ENCODE results near the gene SCOC. TPM values are rescaled to one million over a fixed set of nuclear protein-coding genes. Genes with fewer than 3 reads are reported as not detected.

The SCOC gene
- total and polyA plus RNA-seq, 4 donors, result 68.0 to 251 (median 176) TPM

- H3K36me3 ChIP-seq (ENCODE audit: control insufficient read depth, insufficient read depth, low read length), result no peaks in the 10 kb centered on the region
- H3K9me3 ChIP-seq (ENCODE audit: control insufficient read depth, insufficient read depth, low read length), result no peaks in the 10 kb centered on the region
- no peak for DNase-seq (ENCODE audit: low read depth in 4 of 6, low spot score in 6 of 6)
- peaks cover 5% of the 10 kb centered on the region for H3K27me3 ChIP-seq (ENCODE audit: control insufficient read depth, insufficient read depth, low read length)
- WGBS (ENCODE audit: insufficient coverage), result no CpG with 5 or more reads among the region's 1 CpG
- H3K4me1 ChIP-seq (ENCODE audit: control insufficient read depth, insufficient read depth, low read length), result peaks cover 3% of the 10 kb centered on the region
- H3K4me3 ChIP-seq (ENCODE audit: low read depth, low read length), result no peak overlapping the region
- no peak overlapping the region for H3K27ac ChIP-seq (ENCODE audit: low read depth, low read length)
Observed at GRCh38 chr4:140342620-140343019, 30.8 kb upstream of the SCOC start.

GRCh38 chr4:140343303-140343702, 30.1 kb upstream of the SCOC start:
- no peak overlapping the region for H3K27ac ChIP-seq (ENCODE audit: low read depth, low read length)
- no peaks in the 10 kb centered on the region for H3K9me3 ChIP-seq (ENCODE audit: control insufficient read depth, insufficient read depth, low read length)
- DNase-seq (ENCODE audit: low read depth in 4 of 6, low spot score in 6 of 6), result peak in 2 of 6 donors; percentile 28 to 34
- H3K4me3 ChIP-seq (ENCODE audit: low read depth, low read length), result no peak overlapping the region
- peaks cover 5% of the 10 kb centered on the region for H3K27me3 ChIP-seq (ENCODE audit: control insufficient read depth, insufficient read depth, low read length)
- 15% methylated on average over 3 of the region's 5 CpGs for WGBS (ENCODE audit: insufficient coverage)
- peaks cover 3% of the 10 kb centered on the region for H3K4me1 ChIP-seq (ENCODE audit: control insufficient read depth, insufficient read depth, low read length)
- H3K36me3 ChIP-seq (ENCODE audit: control insufficient read depth, insufficient read depth, low read length), result no peaks in the 10 kb centered on the region

- Histone ChIP-seq H3K36me3 (ENCODE audit: control insufficient read depth, insufficient read depth, low read length) (no peaks in the 10 kb centered on the region), H3K27ac (ENCODE audit: low read depth, low read length) (no peak overlapping the region), H3K9me3 (ENCODE audit: control insufficient read depth, insufficient read depth, low read length) (no peaks in the 10 kb centered on the region), H3K4me1 (ENCODE audit: control insufficient read depth, insufficient read depth, low read length) (peaks cover 3% of the 10 kb centered on the region), H3K27me3 (ENCODE audit: control insufficient read depth, insufficient read depth, low read length) (peaks cover 5% of the 10 kb centered on the region), H3K4me3 (ENCODE audit: low read depth, low read length) (no peak overlapping the region)
- no peak for DNase-seq (ENCODE audit: low read depth in 4 of 6, low spot score in 6 of 6)
- no CpG with 5 or more reads among the region's 3 CpGs for WGBS (ENCODE audit: insufficient coverage)
Observed at GRCh38 chr4:140344101-140344500, 29.3 kb upstream of the SCOC start.

DNA sequence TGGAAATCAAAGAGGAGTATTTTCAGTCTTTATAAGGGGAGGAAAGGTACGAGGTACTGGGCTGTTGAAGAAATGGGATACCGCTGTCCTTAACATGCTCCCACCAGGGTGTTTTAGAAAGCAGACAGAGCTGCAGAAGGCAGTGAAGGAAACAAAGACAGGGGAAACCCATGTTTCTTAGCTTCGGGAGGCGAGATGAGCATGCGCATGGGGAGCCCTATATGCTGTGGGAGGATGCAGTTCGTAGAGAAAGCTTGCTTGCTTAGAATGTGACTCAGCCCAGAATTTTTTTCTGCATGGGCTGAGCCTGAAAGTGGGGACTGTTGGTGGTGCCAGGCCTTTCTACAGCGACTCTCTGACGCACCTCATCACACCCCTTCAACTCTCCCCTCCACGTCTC, 28.8 kb upstream of the SCOC start:
- no peaks in the 10 kb centered on the region for H3K9me3 ChIP-seq (ENCODE audit: control insufficient read depth, insufficient read depth, low read length)
- DNase-seq (ENCODE audit: low read depth in 4 of 6, low spot score in 6 of 6), result peak in 2 of 6 donors; percentile 86 to 88
- peaks cover 5% of the 10 kb centered on the region for H3K27me3 ChIP-seq (ENCODE audit: control insufficient read depth, insufficient read depth, low read length)
- peaks cover 3% of the 10 kb centered on the region for H3K4me1 ChIP-seq (ENCODE audit: control insufficient read depth, insufficient read depth, low read length)
- no peak overlapping the region for H3K27ac ChIP-seq (ENCODE audit: low read depth, low read length)
- no peak overlapping the region for H3K4me3 ChIP-seq (ENCODE audit: low read depth, low read length)
- no peaks in the 10 kb centered on the region for H3K36me3 ChIP-seq (ENCODE audit: control insufficient read depth, insufficient read depth, low read length)
- WGBS (ENCODE audit: insufficient coverage), result 71% methylated on average over 4 of the region's 9 CpGs

DNA sequence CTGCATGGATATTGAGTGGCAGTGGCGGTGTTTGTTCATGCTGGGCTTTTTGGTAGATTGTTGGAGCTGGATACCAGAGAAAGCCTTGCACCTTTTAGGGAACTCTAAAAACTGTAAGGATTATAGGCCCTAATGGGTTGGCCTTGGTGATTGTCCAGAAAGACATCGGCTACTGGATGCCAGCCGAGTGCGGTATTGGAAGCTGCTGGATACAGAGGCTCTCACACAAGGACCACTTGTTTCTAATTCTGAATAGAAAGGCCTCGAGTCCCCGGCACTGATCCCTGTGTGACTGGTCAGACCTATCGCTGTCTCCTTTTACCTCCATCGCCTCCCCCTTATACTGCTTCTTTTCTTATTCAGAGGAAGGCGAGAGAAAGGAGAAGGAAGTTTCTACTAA, 27.3 kb upstream of the SCOC start:
- WGBS (ENCODE audit: insufficient coverage), result 78% methylated on average over 4 of the region's 9 CpGs
- H3K4me1 ChIP-seq (ENCODE audit: control insufficient read depth, insufficient read depth, low read length), result peaks cover 9% of the 10 kb centered on the region
- DNase-seq (ENCODE audit: low read depth in 4 of 6, low spot score in 6 of 6), result peak in 1 of 6 donors; percentile 59
- no peak overlapping the region for H3K4me3 ChIP-seq (ENCODE audit: low read depth, low read length)
- peaks cover 5% of the 10 kb centered on the region for H3K27me3 ChIP-seq (ENCODE audit: control insufficient read depth, insufficient read depth, low read length)
- H3K36me3 ChIP-seq (ENCODE audit: control insufficient read depth, insufficient read depth, low read length), result no peaks in the 10 kb centered on the region
- H3K27ac ChIP-seq (ENCODE audit: low read depth, low read length), result no peak overlapping the region
- no peaks in the 10 kb centered on the region for H3K9me3 ChIP-seq (ENCODE audit: control insufficient read depth, insufficient read depth, low read length)

DNA sequence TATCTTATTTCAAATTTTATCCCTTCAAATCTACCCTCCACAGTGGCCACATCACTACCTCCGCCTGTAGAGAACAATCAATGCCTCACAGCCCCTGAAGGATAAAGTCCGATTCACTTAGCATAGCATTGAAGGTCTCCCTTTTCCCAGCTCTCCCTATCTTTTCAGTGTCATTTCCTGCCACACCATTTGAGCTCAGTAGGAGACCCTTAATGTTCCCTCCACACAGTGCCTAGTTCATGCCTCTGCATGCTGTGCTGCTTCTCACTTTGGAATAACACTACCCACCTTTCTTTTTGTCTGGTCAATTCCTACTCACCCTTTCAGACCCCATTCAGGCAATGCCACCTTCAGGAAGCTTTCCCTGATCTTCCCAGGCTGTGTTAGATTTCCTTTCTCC, 23.6 kb upstream of the SCOC start:
- WGBS (ENCODE audit: insufficient coverage), result 79% methylated on average over 2 of the region's 2 CpGs
- DNase-seq (ENCODE audit: low read depth in 4 of 6, low spot score in 6 of 6), result no peak
- Histone ChIP-seq H3K9me3 (ENCODE audit: control insufficient read depth, insufficient read depth, low read length) (no peaks in the 10 kb centered on the region), H3K4me3 (ENCODE audit: low read depth, low read length) (no peak overlapping the region), H3K27me3 (ENCODE audit: control insufficient read depth, insufficient read depth, low read length) (peaks cover 6% of the 10 kb centered on the region), H3K36me3 (ENCODE audit: control insufficient read depth, insufficient read depth, low read length) (no peaks in the 10 kb centered on the region), H3K4me1 (ENCODE audit: control insufficient read depth, insufficient read depth, low read length) (peaks cover 15% of the 10 kb centered on the region), H3K27ac (ENCODE audit: low read depth, low read length) (no peak overlapping the region)

DNA sequence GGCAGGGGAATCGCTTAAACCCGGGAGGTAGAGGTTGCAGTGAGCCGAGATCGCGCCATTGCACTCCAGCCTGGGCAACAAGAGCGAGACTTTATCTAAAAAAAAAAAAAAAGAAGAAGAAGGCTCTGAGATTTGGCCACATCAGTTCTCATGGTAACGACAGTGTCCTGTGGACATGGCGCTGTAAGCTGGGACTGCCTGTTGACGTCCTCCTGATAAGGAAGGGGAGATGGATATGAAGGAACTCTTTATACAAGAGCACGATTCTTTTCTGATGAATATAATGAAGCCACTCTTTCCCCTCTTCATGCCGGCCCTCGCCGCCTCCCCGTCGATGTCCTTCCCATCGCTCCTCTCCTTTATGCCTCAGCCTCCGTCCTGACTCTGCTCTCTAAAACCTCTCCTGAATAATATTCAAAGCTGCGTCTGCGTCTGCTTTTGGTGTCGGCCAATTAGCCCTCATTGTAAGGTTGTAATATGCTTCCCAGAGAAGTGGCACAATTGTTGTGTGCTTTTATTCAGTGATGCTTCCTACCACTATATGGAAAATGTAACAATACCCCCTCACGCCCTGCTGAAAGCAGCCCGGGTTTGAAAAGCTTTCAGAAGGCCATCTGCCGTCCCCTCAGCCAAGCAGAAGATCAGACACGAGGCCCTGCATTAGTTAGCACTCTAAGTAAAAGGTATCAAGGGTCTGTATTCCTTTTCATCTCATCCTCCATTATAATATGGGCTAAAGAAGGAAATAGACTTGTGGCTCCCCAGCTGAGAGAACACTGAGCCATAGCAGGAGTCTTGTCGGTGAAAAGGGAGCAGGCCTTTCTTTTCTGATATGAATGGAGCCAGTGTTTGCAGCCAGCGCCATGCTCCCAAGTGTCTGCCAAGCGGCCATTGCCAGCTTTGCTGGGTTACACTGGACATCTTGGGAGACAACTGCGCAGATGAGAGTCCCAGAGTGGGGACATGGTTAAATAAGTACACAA, 22.1 kb upstream of the SCOC start:
- Histone ChIP-seq H3K27ac (ENCODE audit: low read depth, low read length) (peak overlapping the region; percentile 44), H3K4me3 (ENCODE audit: low read depth, low read length) (no peak overlapping the region), H3K27me3 (ENCODE audit: control insufficient read depth, insufficient read depth, low read length) (peaks cover 2% of the 10 kb centered on the region), H3K4me1 (ENCODE audit: control insufficient read depth, insufficient read depth, low read length) (peaks cover 15% of the 10 kb centered on the region), H3K36me3 (ENCODE audit: control insufficient read depth, insufficient read depth, low read length) (no peaks in the 10 kb centered on the region), H3K9me3 (ENCODE audit: control insufficient read depth, insufficient read depth, low read length) (no peaks in the 10 kb centered on the region)
- WGBS (ENCODE audit: insufficient coverage), result 27% methylated on average over 11 of the region's 28 CpGs
- DNase-seq (ENCODE audit: low read depth in 4 of 6, low spot score in 6 of 6), result peak in 2 of 6 donors; percentile 78 to 79

- H3K27ac ChIP-seq (ENCODE audit: low read depth, low read length), result no peak overlapping the region
- peaks cover 15% of the 10 kb centered on the region for H3K4me1 ChIP-seq (ENCODE audit: control insufficient read depth, insufficient read depth, low read length)
- no peak overlapping the region for H3K4me3 ChIP-seq (ENCODE audit: low read depth, low read length)
- peaks cover 5% of the 10 kb centered on the region for H3K27me3 ChIP-seq (ENCODE audit: control insufficient read depth, insufficient read depth, low read length)
- no peaks in the 10 kb centered on the region for H3K36me3 ChIP-seq (ENCODE audit: control insufficient read depth, insufficient read depth, low read length)
- WGBS (ENCODE audit: insufficient coverage), result 60% methylated on average over 1 of the region's 6 CpGs
- peak in 2 of 6 donors; percentile 15 to 25 for DNase-seq (ENCODE audit: low read depth in 4 of 6, low spot score in 6 of 6)
- no peaks in the 10 kb centered on the region for H3K9me3 ChIP-seq (ENCODE audit: control insufficient read depth, insufficient read depth, low read length)
Observed at GRCh38 chr4:140353786-140354185, 19.7 kb upstream of the SCOC start.

DNA sequence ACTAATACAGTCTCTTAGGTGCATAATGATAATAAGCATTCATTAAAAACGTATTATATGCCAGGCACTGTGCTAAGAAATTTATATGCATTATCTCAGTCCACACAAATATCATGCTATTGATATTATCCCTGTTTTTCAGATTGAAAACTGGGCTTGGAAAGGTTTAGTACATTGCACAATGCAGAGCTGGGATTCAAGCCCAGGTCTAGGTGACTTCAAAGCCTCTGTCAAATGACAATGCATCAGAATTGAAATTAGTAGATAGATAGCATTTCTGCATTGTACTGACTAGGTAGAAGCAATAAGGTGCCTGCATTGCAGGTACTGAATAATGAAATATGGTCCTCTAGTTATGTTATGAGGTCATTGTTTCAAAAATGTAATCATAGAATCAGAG, 18.2 kb upstream of the SCOC start:
- no peak for DNase-seq (ENCODE audit: low read depth in 4 of 6, low spot score in 6 of 6)
- no peak overlapping the region for H3K4me3 ChIP-seq (ENCODE audit: low read depth, low read length)
- peaks cover 5% of the 10 kb centered on the region for H3K27me3 ChIP-seq (ENCODE audit: control insufficient read depth, insufficient read depth, low read length)
- H3K4me1 ChIP-seq (ENCODE audit: control insufficient read depth, insufficient read depth, low read length), result peaks cover 15% of the 10 kb centered on the region
- WGBS (ENCODE audit: insufficient coverage), result no CpG with 5 or more reads among the region's 1 CpG
- H3K36me3 ChIP-seq (ENCODE audit: control insufficient read depth, insufficient read depth, low read length), result no peaks in the 10 kb centered on the region
- H3K9me3 ChIP-seq (ENCODE audit: control insufficient read depth, insufficient read depth, low read length), result no peaks in the 10 kb centered on the region
- H3K27ac ChIP-seq (ENCODE audit: low read depth, low read length), result no peak overlapping the region

DNA sequence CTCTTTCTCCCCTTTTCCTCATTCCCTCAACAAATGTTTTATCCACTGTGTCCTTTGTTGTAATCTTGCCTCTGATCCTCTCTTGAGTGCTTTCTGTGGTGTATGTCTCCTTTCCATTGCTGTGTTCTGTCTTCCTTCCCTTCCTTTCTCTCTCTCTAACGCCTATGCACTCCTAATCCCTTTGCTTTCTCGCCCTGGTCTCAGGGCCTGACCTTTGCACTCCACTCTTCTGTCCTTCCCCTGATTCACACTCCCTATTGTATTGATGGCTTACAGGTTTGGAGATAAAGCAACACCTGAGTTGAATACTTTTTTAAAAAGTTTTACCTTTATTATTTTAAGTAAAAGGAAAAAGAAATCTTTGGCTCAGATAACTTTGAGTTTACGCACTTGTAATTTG, 15.6 kb upstream of the SCOC start:
- Histone ChIP-seq H3K9me3 (ENCODE audit: control insufficient read depth, insufficient read depth, low read length) (no peaks in the 10 kb centered on the region), H3K27ac (ENCODE audit: low read depth, low read length) (no peak overlapping the region), H3K4me1 (ENCODE audit: control insufficient read depth, insufficient read depth, low read length) (no peaks in the 10 kb centered on the region), H3K27me3 (ENCODE audit: control insufficient read depth, insufficient read depth, low read length) (peaks cover 8% of the 10 kb centered on the region), H3K4me3 (ENCODE audit: low read depth, low read length) (no peak overlapping the region), H3K36me3 (ENCODE audit: control insufficient read depth, insufficient read depth, low read length) (no peaks in the 10 kb centered on the region)
- WGBS (ENCODE audit: insufficient coverage), result no CpG with 5 or more reads among the region's 3 CpGs
- no peak for DNase-seq (ENCODE audit: low read depth in 4 of 6, low spot score in 6 of 6)
